SK-N-SH (cell line): Measurements from ENCODE around the gene AKT3. TPM values are rescaled to one million over a fixed set of nuclear protein-coding genes. Genes with fewer than 3 reads are reported as not detected.

Source experiments
- CTCF ChIA-PET: fragments of 300-600, 350-600 bp; formaldehyde crosslinking; extraction: SDS; loops from one replicate; lab custom pipeline; 2021; lab: Yijun Ruan, JAX
- POLR2A ChIA-PET: fragments of 350-600 bp; sonication (Branson Sonifier 250); formaldehyde crosslinking; extraction: SDS; loops from one replicate; lab custom pipeline; 2020; ENCODE audit warnings: antibody characterized with exemption, inconsistent platforms; lab: Yijun Ruan, JAX
- DNase-seq: peaks from one replicate; pipeline ENCODE4 v3.0.0; 2012
- H2AFZ ChIP-seq: fragments of 200-600 bp; sonication (generic); 2 replicates; pipeline ENCODE4 v1.8.1; 2016; ENCODE audit warnings: antibody characterized with exemption, mild to moderate bottlenecking, low read depth
- H3F3A ChIP-seq: fragments of 200-600 bp; sonication (generic); replicated peaks from 2 replicates; pipeline ENCODE3; 2016; ENCODE audit warnings: antibody characterized with exemption, mild to moderate bottlenecking; ENCODE audit not compliant: insufficient read depth
- H3K27ac ChIP-seq, 2 experiments: fragments of 200-500 bp in 1 of 2; fragments of 200-600 bp in 1 of 2; sonication (Bioruptor generic) in 1 of 2; sonication (generic), shearing (Covaris generic) in 1 of 2; 2 replicates each; pipeline versions ENCODE4 v1.5.1 to v1.6.1; 2014 to 2016; ENCODE audit warnings: low read depth in 2 of 2, inconsistent platforms in 1 of 2, low read length in 1 of 2, mild to moderate bottlenecking in 1 of 2, mixed read lengths in 1 of 2
- H3K27me3 ChIP-seq: fragments of 200-600 bp; sonication (generic), shearing (Covaris generic); 2 replicates; pipeline ENCODE4 v1.6.1; 2016; ENCODE audit warnings: mixed run types; ENCODE audit not compliant: insufficient read depth
- H3K36me3 ChIP-seq, 2 experiments: fragments of 200-500 bp in 1 of 2; fragments of 200-600 bp in 1 of 2; sonication (Bioruptor generic) in 1 of 2; sonication (generic) in 1 of 2; replicated peaks in 1 of 2; 2 replicates each; pipeline versions ENCODE3 to v1.5.1; 2014 to 2016; ENCODE audit warnings: low read length in 1 of 2, mild to moderate bottlenecking in 1 of 2; ENCODE audit not compliant: insufficient read depth in 2 of 2, control insufficient read depth in 1 of 2
- H3K4me1 ChIP-seq, 2 experiments: fragments of 200-500 bp in 1 of 2; fragments of 200-600 bp in 1 of 2; sonication (Bioruptor generic) in 1 of 2; sonication (generic), shearing (Covaris generic) in 1 of 2; 2 replicates each; pipeline versions ENCODE4 v1.5.1 to v1.6.1; 2014 to 2016; ENCODE audit warnings: low read depth in 1 of 2, low read length in 1 of 2, mixed run types in 1 of 2; ENCODE audit not compliant: insufficient read depth in 2 of 2, control insufficient read depth in 1 of 2
- H3K4me2 ChIP-seq: fragments of 200-600 bp; sonication (generic), shearing (Covaris generic); 2 replicates; pipeline ENCODE4 v1.6.1; 2017; ENCODE audit warnings: mixed run types
- H3K4me3 ChIP-seq, 2 experiments: fragments of 200-500 bp in 1 of 2; fragments of 200-600 bp in 1 of 2; sonication (Bioruptor generic) in 1 of 2; sonication (generic), shearing (Covaris generic) in 1 of 2; 2 replicates each; pipeline versions ENCODE4 v1.5.1 to v1.8.1; 2014 to 2016; ENCODE audit warnings: low read depth in 2 of 2, inconsistent platforms in 1 of 2, low read length in 1 of 2, mild to moderate bottlenecking in 1 of 2, mixed read lengths in 1 of 2, moderate library complexity in 1 of 2
- H3K79me2 ChIP-seq: fragments of 200-600 bp; sonication (generic); 2 replicates; pipeline ENCODE4 v1.8.1; 2017; ENCODE audit warnings: mild to moderate bottlenecking; ENCODE audit not compliant: insufficient read depth
- H3K9ac ChIP-seq: fragments of 200-600 bp; sonication (generic); 2 replicates; pipeline ENCODE4 v1.6.1; 2017; ENCODE audit warnings: mixed run types
- H3K9me2 ChIP-seq: fragments of 200-600 bp; sonication (generic); 2 replicates; pipeline ENCODE4 v1.6.1; 2017; ENCODE audit warnings: mixed run types
- H3K9me3 ChIP-seq: fragments of 200-600 bp; sonication (generic); 2 replicates; pipeline ENCODE4 v1.6.1; 2017; ENCODE audit warnings: mixed run types, mild to moderate bottlenecking, moderate library complexity
- H4K20me1 ChIP-seq: fragments of 200-600 bp; sonication (generic); 2 replicates; pipeline ENCODE4 v1.6.1; 2017; ENCODE audit warnings: mild to moderate bottlenecking, mixed run types; ENCODE audit not compliant: insufficient read depth
- CTCF ChIP-seq: fragments of 200-600 bp; sonication (generic); IDR thresholded peaks from 2 replicates; pipeline ENCODE4 v1.6.1; 2017; ENCODE audit warnings: antibody characterized with exemption, mild to moderate bottlenecking, moderate library complexity
- ELF1 ChIP-seq: IDR thresholded peaks from 2 replicates; pipeline ENCODE4 v1.4.0; 2012
- FOXJ3 ChIP-seq: sonication (generic); formaldehyde crosslinking; IDR thresholded peaks from 2 replicates; pipeline ENCODE4 v1.5.1; 2020; ENCODE audit warnings: mild to moderate bottlenecking, missing genetic modification reagents
- FOXM1 ChIP-seq: IDR thresholded peaks from 2 replicates; pipeline ENCODE4 v1.4.0; 2012; ENCODE audit warnings: low read depth, mild to moderate bottlenecking
- JUND ChIP-seq: IDR thresholded peaks from 2 replicates; pipeline ENCODE4 v1.4.0; 2012
- MXI1 ChIP-seq: IDR thresholded peaks from 2 replicates; pipeline ENCODE4 v1.6.1; 2012; ENCODE audit warnings: mild to moderate bottlenecking, low read depth, low read length, improper control_type of control experiment
- NFIC ChIP-seq: IDR thresholded peaks from 2 replicates; pipeline ENCODE4 v1.4.0; 2012; ENCODE audit warnings: borderline replicate concordance
- POLR2AphosphoS5 ChIP-seq: IDR thresholded peaks from 2 replicates; pipeline ENCODE4 v1.6.1; 2012; ENCODE audit warnings: low read depth, low read length
- RAD21 ChIP-seq: IDR thresholded peaks from 2 replicates; pipeline ENCODE4 v1.6.1; 2012; ENCODE audit warnings: mild to moderate bottlenecking, low read length
- RFX5 ChIP-seq: IDR thresholded peaks from 2 replicates; pipeline ENCODE4 v1.6.1; 2012; ENCODE audit warnings: mild to moderate bottlenecking, improper control_type of control experiment, low read length
- SIN3A ChIP-seq: IDR thresholded peaks from 2 replicates; pipeline ENCODE4 v1.6.1; 2012; ENCODE audit warnings: low read depth, mild to moderate bottlenecking, low read length, moderate library complexity, borderline replicate concordance
- ZBTB33 ChIP-seq: IDR thresholded peaks from 2 replicates; pipeline ENCODE4 v1.4.0; 2012; ENCODE audit warnings: low read depth, borderline replicate concordance
- WGBS: methylation state at CpG from one replicate; pipeline ENCODE4 v1.1.6; 2017; ENCODE audit warnings: low lambda C conversion rate; 5-methylcytosine and 5-hydroxymethylcytosine counted together
- polyA plus RNA-seq, 3 experiments: library from polyadenylated mRNA; depleted of rRNA; stranded (reverse); fragments of >200 nt; gene quantifications; 2 replicates each; pipeline ENCODE4 v1.2.3, GENCODE V29; 2012

The AKT3 gene
- polyA plus RNA-seq, 1 of the 3 experiments (the other 2 are of a cell fraction): 12.7 TPM

- TF ChIP-seq CTCF: no peak
- no peak for TF ChIP-seq FOXM1
- no peak for TF ChIP-seq ELF1
- TF ChIP-seq SIN3A: no peak
- TF ChIP-seq RAD21: no peak
- TF ChIP-seq MXI1: no peak
- TF ChIP-seq FOXJ3 (CRISPR knock-in tag): no peak
- TF ChIP-seq ZBTB33: no peak
- H3K79me2 ChIP-seq: no peaks in the 10 kb centered on the region
- no peaks in the 10 kb centered on the region for H3K27me3 ChIP-seq
- no peaks in the 10 kb centered on the region for H3K9me3 ChIP-seq
- POLR2A ChIA-PET: no interaction called here
- H3K4me3 ChIP-seq: no peak overlapping the region
- peaks cover 18 to 48% of the 10 kb centered on the region in 2 experiments for H3K36me3 ChIP-seq
- DNase-seq: no peak
- H3K4me1 ChIP-seq: no peaks in the 10 kb centered on the region
- peaks cover 16% of the 10 kb centered on the region for H3F3A ChIP-seq
- CTCF ChIA-PET: interaction anchor here (1.2 kb wide), 1 partner anchor 17 kb away, joined by 4 read pairs; no protein-coding TSS in a partner anchor
- no peak overlapping the region for H3K27ac ChIP-seq
- H3K4me2 ChIP-seq: no peak overlapping the region
- H3K9me2 ChIP-seq: no peaks in the 10 kb centered on the region
- no peak overlapping the region for H2AFZ ChIP-seq
- no peaks in the 10 kb centered on the region for H4K20me1 ChIP-seq
- H3K9ac ChIP-seq: no peak overlapping the region
- 98% methylated on average over 6 of the region's 6 CpGs for WGBS
These were observed 204.8 kb downstream of the AKT3 start for GRCh38 chr1:243645281-243645680.

GRCh38 chr1:243642936-243643335 is 207.1 kb downstream of the AKT3 start:
- no peak overlapping the region for H3K9ac ChIP-seq
- no peaks in the 10 kb centered on the region for H3K9me2 ChIP-seq
- peaks cover 9% of the 10 kb centered on the region; the same call in 1 of the 2 replicates for H3K9me3 ChIP-seq
- H3K27me3 ChIP-seq: no peaks in the 10 kb centered on the region
- no peaks in the 10 kb centered on the region for H4K20me1 ChIP-seq
- no peak overlapping the region for H3K4me3 ChIP-seq
- H3K4me2 ChIP-seq: no peak overlapping the region
- CTCF ChIA-PET: interaction anchor here (1.3 to 2.0 kb wide), 2 partner anchors 9 to 657 kb away, joined by 4 to 5 read pairs; no protein-coding TSS in a partner anchor
- TF ChIP-seq POLR2AphosphoS5: no peak
- TF ChIP-seq RFX5: no peak
- no peak for TF ChIP-seq JUND
- no peak for TF ChIP-seq NFIC
- 87% methylated on average over 5 of the region's 5 CpGs for WGBS
- H3K79me2 ChIP-seq: 0 out of 2 replicates have a peak, but pooled peaks cover 13% of the 10 kb centered on the region
- peaks cover 24 to 65% of the 10 kb centered on the region in 2 experiments for H3K36me3 ChIP-seq
- no peak overlapping the region for H3K27ac ChIP-seq
- no peak overlapping the region for H2AFZ ChIP-seq
- DNase-seq: no peak
- no peaks in the 10 kb centered on the region for H3K4me1 ChIP-seq
- POLR2A ChIA-PET: no interaction called here
- H3F3A ChIP-seq: peaks cover 18% of the 10 kb centered on the region
